KMS-11 (cell line): Measurements from ENCODE around the gene KLHL26.

ENCODE experiments used
- H2AFZ ChIP-seq: fragments of 200-600 bp; sonication (generic); 2 replicates; pipeline ENCODE4 v1.6.1; 2016; ENCODE audit warnings: antibody characterized with exemption, mixed run types, low read depth
- H3K27ac ChIP-seq: fragments of 200-600 bp; sonication (generic); 2 replicates; pipeline ENCODE4 v1.6.1; 2016; ENCODE audit warnings: mild to moderate bottlenecking, mixed run types
- H3K27me3 ChIP-seq: fragments of 200-600 bp; sonication (generic); 2 replicates; pipeline ENCODE4 v1.6.1; 2017; ENCODE audit warnings: mild to moderate bottlenecking, low read depth, mixed run types, moderate library complexity; ENCODE audit not compliant: insufficient read depth
- H3K36me3 ChIP-seq: fragments of 200-600 bp; sonication (generic); 2 replicates; pipeline ENCODE4 v1.6.1; 2017; ENCODE audit warnings: mild to moderate bottlenecking, mixed run types; ENCODE audit not compliant: insufficient read depth
- H3K4me1 ChIP-seq: fragments of 200-600 bp; sonication (generic); 2 replicates; pipeline ENCODE4 v1.6.1; 2016; ENCODE audit warnings: mild to moderate bottlenecking, low read depth, mixed run types; ENCODE audit not compliant: poor library complexity, severe bottlenecking
- H3K4me2 ChIP-seq: fragments of 200-600 bp; sonication (generic); 2 replicates; pipeline ENCODE4 v1.7.0; 2016; ENCODE audit warnings: mild to moderate bottlenecking, mixed run types
- H3K4me3 ChIP-seq: fragments of 200-600 bp; sonication (generic); IDR thresholded peaks from 2 replicates; pipeline ENCODE4 v1.6.1; 2017; ENCODE audit warnings: low read depth, low read length, mixed read lengths; ENCODE audit not compliant: insufficient read depth
- H3K79me2 ChIP-seq: fragments of 200-600 bp; sonication (generic); 2 replicates; pipeline ENCODE4 v1.6.1; 2016; ENCODE audit warnings: low read depth, mixed run types; ENCODE audit not compliant: insufficient read depth
- H3K9ac ChIP-seq: fragments of 200-600 bp; sonication (generic); 2 replicates; pipeline ENCODE4 v1.6.1; 2016; ENCODE audit warnings: mild to moderate bottlenecking, mixed run types
- H4K20me1 ChIP-seq: fragments of 200-600 bp; sonication (generic); 2 replicates; pipeline ENCODE4 v1.6.1; 2016; ENCODE audit warnings: mild to moderate bottlenecking, mixed run types; ENCODE audit not compliant: insufficient read depth
- CTCF ChIP-seq: fragments of 200-600 bp; sonication (generic); conservative IDR thresholded peaks from 2 replicates; pipeline ENCODE4 v1.6.1; 2017; ENCODE audit warnings: low read depth, mild to moderate bottlenecking, antibody characterized with exemption, low read length, moderate library complexity, mixed read lengths

KLHL26 gene

GRCh38 chr19:18670312-18670711 is 33.5 kb downstream of the KLHL26 start:
- Histone ChIP-seq H3K27me3 (no peaks in the 10 kb centered on the region), H3K4me3 (no peak overlapping the region), H3K9ac (no peak overlapping the region), H2AFZ (no peak overlapping the region), H3K79me2 (no peaks in the 10 kb centered on the region), H4K20me1 (no peaks in the 10 kb centered on the region), H3K4me2 (no peak overlapping the region), H3K36me3 (no peaks in the 10 kb centered on the region), H3K4me1 (no peaks in the 10 kb centered on the region), H3K27ac (no peak overlapping the region)
- no peak for TF ChIP-seq CTCF

GRCh38 chr19:18671303-18672043 is 34.6 kb downstream of the KLHL26 start:
- Histone ChIP-seq H3K4me1 (no peaks in the 10 kb centered on the region), H3K36me3 (no peaks in the 10 kb centered on the region), H4K20me1 (no peaks in the 10 kb centered on the region), H2AFZ (no peak overlapping the region), H3K27me3 (no peaks in the 10 kb centered on the region), H3K4me3 (no peak overlapping the region), H3K9ac (no peak overlapping the region), H3K27ac (no peak overlapping the region), H3K79me2 (no peaks in the 10 kb centered on the region), H3K4me2 (no peak overlapping the region)
- no peak for TF ChIP-seq CTCF

- Histone ChIP-seq H2AFZ (no peak overlapping the region), H3K36me3 (no peaks in the 10 kb centered on the region), H3K4me1 (no peaks in the 10 kb centered on the region), H3K79me2 (no peaks in the 10 kb centered on the region), H3K27me3 (no peaks in the 10 kb centered on the region), H4K20me1 (no peaks in the 10 kb centered on the region), H3K4me2 (no peak overlapping the region), H3K9ac (no peak overlapping the region), H3K27ac (no peak overlapping the region), H3K4me3 (no peak overlapping the region)
- TF ChIP-seq CTCF: no peak
These were observed 35.2 kb downstream of the KLHL26 start for GRCh38 chr19:18672044-18672451.

- H2AFZ ChIP-seq: no peak overlapping the region
- TF ChIP-seq CTCF: no peak
- no peaks in the 10 kb centered on the region for H3K27me3 ChIP-seq
- H3K4me2 ChIP-seq: no peak overlapping the region
- no peaks in the 10 kb centered on the region for H3K36me3 ChIP-seq
- no peaks in the 10 kb centered on the region for H3K79me2 ChIP-seq
- no peak overlapping the region for H3K9ac ChIP-seq
- H4K20me1 ChIP-seq: no peaks in the 10 kb centered on the region
- no peak overlapping the region for H3K27ac ChIP-seq
- H3K4me3 ChIP-seq: no peak overlapping the region
- H3K4me1 ChIP-seq: peaks cover 2% of the 10 kb centered on the region
These were observed 35.9 kb downstream of the KLHL26 start for GRCh38 chr19:18672606-18673337.
